ENCODE results near the gene EPHB2.

GRCh38 chr1:22847249-22847648, 136.6 kb downstream of the EPHB2 start:
- TF ChIP-seq EZH2phosphoT487 (IDR thresholded peaks at IDR 0.05; ENCODE audit: insufficient read depth, low read depth), result no peak
- TF ChIP-seq EZH2 (IDR thresholded peaks at IDR 0.05; ENCODE audit: insufficient read depth, poor library complexity, severe bottlenecking), result no peak

Measured in GM23248 (cell line).